Mesendoderm (in vitro differentiated cells): ENCODE data around the gene MLH1.

ENCODE experiments used
- DNase-seq: peaks from one replicate; pipeline ENCODE4 v3.0.0; 2013
- H2AK5ac ChIP-seq: 2 replicates; pipeline ENCODE4 v1.6.1; 2013; ENCODE audit warnings: low read length, inconsistent platforms
- H2BK120ac ChIP-seq: 2 replicates; pipeline ENCODE4 v1.6.1; 2013; ENCODE audit warnings: low read depth, mild to moderate bottlenecking, low read length, moderate library complexity, mixed read lengths
- H2BK15ac ChIP-seq: replicated peaks from 2 replicates; pipeline ENCODE4 v1.6.1; 2013; ENCODE audit warnings: low read depth, mild to moderate bottlenecking, moderate library complexity
- H2BK5ac ChIP-seq: 2 replicates; pipeline ENCODE4 v1.6.1; 2013; ENCODE audit warnings: low read length, inconsistent platforms
- H3K18ac ChIP-seq: 2 replicates; pipeline ENCODE4 v1.6.1; 2013; ENCODE audit warnings: mild to moderate bottlenecking, low read length, mixed read lengths
- H3K23ac ChIP-seq: one replicate; pipeline ENCODE4 v1.6.1; 2013; ENCODE audit warnings: low read length
- H3K27ac ChIP-seq: 2 replicates; pipeline ENCODE4 v1.5.1; 2013; ENCODE audit warnings: low read depth, mild to moderate bottlenecking, inconsistent platforms, low read length, moderate library complexity
- H3K27me3 ChIP-seq: 2 replicates; pipeline ENCODE4 v1.6.1; 2013; ENCODE audit warnings: low read length, control low read depth, mild to moderate bottlenecking, inconsistent platforms; ENCODE audit not compliant: insufficient read depth, poor library complexity
- H3K36me3 ChIP-seq: 2 replicates; pipeline ENCODE4 v1.6.1; 2013; ENCODE audit warnings: low read length, inconsistent platforms; ENCODE audit not compliant: control insufficient read depth, insufficient read depth
- H3K4ac ChIP-seq: one replicate; pipeline ENCODE4 v1.6.1; 2013; ENCODE audit warnings: low read depth, mild to moderate bottlenecking, low read length, moderate library complexity
- H3K4me1 ChIP-seq: 2 replicates; pipeline ENCODE4 v1.6.1; 2013; ENCODE audit warnings: low read depth, low read length, inconsistent platforms; ENCODE audit not compliant: control insufficient read depth
- H3K4me2 ChIP-seq: 2 replicates; pipeline ENCODE4 v1.6.1; 2013; ENCODE audit warnings: low read length
- H3K4me3 ChIP-seq: 2 replicates; pipeline ENCODE4 v1.5.1; 2013; ENCODE audit warnings: mild to moderate bottlenecking, low read length
- H3K56ac ChIP-seq: one replicate; pipeline ENCODE4 v1.6.1; 2013; ENCODE audit warnings: low read length
- H3K79me1 ChIP-seq: 2 replicates; pipeline ENCODE4 v1.6.1; 2013; ENCODE audit warnings: low read length, inconsistent platforms
- H3K79me2 ChIP-seq: 2 replicates; pipeline ENCODE4 v1.6.1; 2013; ENCODE audit warnings: mild to moderate bottlenecking, low read length; ENCODE audit not compliant: control insufficient read depth, insufficient read depth
- H3K9ac ChIP-seq: 2 replicates; pipeline ENCODE4 v1.6.1; 2013; ENCODE audit warnings: low read length, inconsistent platforms
- H4K5ac ChIP-seq: one replicate; pipeline ENCODE4 v1.6.1; 2013; ENCODE audit warnings: low read length
- H4K8ac ChIP-seq: one replicate; pipeline ENCODE4 v1.6.1; 2013; ENCODE audit warnings: low read depth, mild to moderate bottlenecking, control low read depth, low read length, moderate library complexity
- WGBS: extraction: QIAGEN DNeasy Blood & Tissue Kit; methylation state at CpG from one replicate; pipeline ENCODE4 v1.1.7; 2013; ENCODE audit warnings: low lambda C conversion rate, missing lambda C conversion rate; ENCODE audit not compliant: insufficient coverage; ENCODE audit errors: extremely low coverage; 5-methylcytosine and 5-hydroxymethylcytosine counted together

Gene MLH1

GRCh38 chr3:36969085-36969484 is 24.2 kb upstream of the MLH1 start:
- Histone ChIP-seq H3K36me3 (no peaks in the 10 kb centered on the region), H3K79me2 (no peaks in the 10 kb centered on the region), H2BK15ac (no peak overlapping the region), H3K23ac (no peak overlapping the region), H3K18ac (peak overlapping the region; percentile 87), H3K79me1 (no peaks in the 10 kb centered on the region), H3K56ac (no peak overlapping the region), H3K9ac (no peak overlapping the region), H3K4ac (no peak overlapping the region), H3K4me3 (no peak overlapping the region), H3K27ac (no peak overlapping the region), H3K27me3 (no peaks in the 10 kb centered on the region), H2BK5ac (no peak overlapping the region), H3K4me1 (no peaks in the 10 kb centered on the region), H2AK5ac (no peak overlapping the region), H3K4me2 (no peak overlapping the region), H4K8ac (no peak overlapping the region), H2BK120ac (peak overlapping the region; percentile 73), H4K5ac (no peak overlapping the region)
- no peak for DNase-seq
- no CpG with 5 or more reads among the region's 4 CpGs for WGBS

- H3K4me3 ChIP-seq: no peak overlapping the region
- H3K4me2 ChIP-seq: no peak overlapping the region
- no peak overlapping the region for H3K4ac ChIP-seq
- peak overlapping the region; percentile 73 for H2BK120ac ChIP-seq
- H2AK5ac ChIP-seq: no peak overlapping the region
- no peaks in the 10 kb centered on the region for H3K27me3 ChIP-seq
- no peak overlapping the region for H3K23ac ChIP-seq
- H2BK5ac ChIP-seq: no peak overlapping the region
- no peaks in the 10 kb centered on the region for H3K4me1 ChIP-seq
- no peaks in the 10 kb centered on the region for H3K79me2 ChIP-seq
- H3K27ac ChIP-seq: no peak overlapping the region
- H4K8ac ChIP-seq: no peak overlapping the region
- peak; percentile 98 for DNase-seq
- peak overlapping the region; percentile 87 for H3K18ac ChIP-seq
- no peak overlapping the region for H4K5ac ChIP-seq
- H3K79me1 ChIP-seq: no peaks in the 10 kb centered on the region
- no peak overlapping the region for H3K9ac ChIP-seq
- no peak overlapping the region for H2BK15ac ChIP-seq
- no peaks in the 10 kb centered on the region for H3K36me3 ChIP-seq
- no peak overlapping the region for H3K56ac ChIP-seq
- WGBS: no CpG with 5 or more reads among the region's 4 CpGs
Measured at GRCh38 chr3:36969540-36970432, 23.5 kb upstream of the MLH1 start.

- Histone ChIP-seq H3K79me2 (no peaks in the 10 kb centered on the region), H2BK5ac (no peak overlapping the region), H3K27ac (no peak overlapping the region), H2AK5ac (no peak overlapping the region), H3K4me3 (no peak overlapping the region), H3K4me1 (no peaks in the 10 kb centered on the region), H3K4ac (no peak overlapping the region), H3K36me3 (no peaks in the 10 kb centered on the region), H4K8ac (no peak overlapping the region), H2BK120ac (no peak overlapping the region), H3K4me2 (no peak overlapping the region), H4K5ac (no peak overlapping the region), H3K18ac (no peak overlapping the region), H3K56ac (no peak overlapping the region), H3K23ac (no peak overlapping the region), H3K27me3 (no peaks in the 10 kb centered on the region), H2BK15ac (no peak overlapping the region), H3K9ac (no peak overlapping the region), H3K79me1 (no peaks in the 10 kb centered on the region)
- DNase-seq: no peak
- no CpG with 5 or more reads among the region's 2 CpGs for WGBS
Measured at GRCh38 chr3:36972163-36972562, 21.2 kb upstream of the MLH1 start.

GRCh38 chr3:36973139-36973538 is 20.2 kb upstream of the MLH1 start:
- Histone ChIP-seq H3K4me3 (no peak overlapping the region), H3K27ac (no peak overlapping the region), H2BK5ac (no peak overlapping the region), H3K79me1 (no peaks in the 10 kb centered on the region), H4K5ac (no peak overlapping the region), H2BK15ac (no peak overlapping the region), H3K9ac (no peak overlapping the region), H3K4me2 (no peak overlapping the region), H3K4ac (no peak overlapping the region), H4K8ac (no peak overlapping the region), H3K56ac (no peak overlapping the region), H3K18ac (no peak overlapping the region), H3K27me3 (no peaks in the 10 kb centered on the region), H3K23ac (no peak overlapping the region), H3K4me1 (no peaks in the 10 kb centered on the region), H3K79me2 (no peaks in the 10 kb centered on the region), H2BK120ac (no peak overlapping the region), H2AK5ac (no peak overlapping the region), H3K36me3 (no peaks in the 10 kb centered on the region)
- no peak for DNase-seq
- no CpG with 5 or more reads among the region's 1 CpG for WGBS

GRCh38 chr3:36981006-36981405 is 12.3 kb upstream of the MLH1 start:
- no peak overlapping the region for H3K9ac ChIP-seq
- DNase-seq: no peak
- H2BK5ac ChIP-seq: no peak overlapping the region
- H3K4me2 ChIP-seq: no peak overlapping the region
- H2BK15ac ChIP-seq: no peak overlapping the region
- H3K36me3 ChIP-seq: peaks cover 3% of the 10 kb centered on the region
- no peaks in the 10 kb centered on the region for H3K79me1 ChIP-seq
- no peak overlapping the region for H4K8ac ChIP-seq
- H3K56ac ChIP-seq: no peak overlapping the region
- H3K4ac ChIP-seq: no peak overlapping the region
- H2BK120ac ChIP-seq: no peak overlapping the region
- no peaks in the 10 kb centered on the region for H3K4me1 ChIP-seq
- H3K27me3 ChIP-seq: no peaks in the 10 kb centered on the region
- H3K18ac ChIP-seq: no peak overlapping the region
- H3K79me2 ChIP-seq: no peaks in the 10 kb centered on the region
- no CpG with 5 or more reads among the region's 4 CpGs for WGBS
- H4K5ac ChIP-seq: no peak overlapping the region
- H3K4me3 ChIP-seq: no peak overlapping the region
- H2AK5ac ChIP-seq: no peak overlapping the region
- no peak overlapping the region for H3K27ac ChIP-seq
- no peak overlapping the region for H3K23ac ChIP-seq

- Histone ChIP-seq H3K36me3 (peaks cover 3% of the 10 kb centered on the region), H3K4me3 (no peak overlapping the region)
- WGBS: no CpG with 5 or more reads among the region's 2 CpGs
Measured at GRCh38 chr3:36988356-36988755, 5.0 kb upstream of the MLH1 start.

More at GRCh38 chr3:36988356-36988755, 5.0 kb upstream of the MLH1 start:
- H3K27me3 ChIP-seq: no peaks in the 10 kb centered on the region
- no peak overlapping the region for H2BK15ac ChIP-seq
- no peak overlapping the region for H3K56ac ChIP-seq
- no peak overlapping the region for H3K27ac ChIP-seq
- H3K4ac ChIP-seq: no peak overlapping the region
- H4K8ac ChIP-seq: no peak overlapping the region
- H3K9ac ChIP-seq: no peak overlapping the region
- no peak overlapping the region for H3K23ac ChIP-seq
- H3K4me2 ChIP-seq: peak overlapping the region; percentile 21
- H2BK5ac ChIP-seq: no peak overlapping the region
- peak; percentile 77 for DNase-seq
- H3K18ac ChIP-seq: no peak overlapping the region
- H3K79me2 ChIP-seq: peaks cover 28% of the 10 kb centered on the region
- H4K5ac ChIP-seq: no peak overlapping the region
- H3K79me1 ChIP-seq: peaks cover 5% of the 10 kb centered on the region
- no peak overlapping the region for H2BK120ac ChIP-seq
- H3K4me1 ChIP-seq: peaks cover 11% of the 10 kb centered on the region
- H2AK5ac ChIP-seq: no peak overlapping the region
